B cell (primary cell): ENCODE data around the gene SLC2A14. TPM values are rescaled to one million over a fixed set of nuclear protein-coding genes. Genes with fewer than 3 reads are reported as not detected.

ENCODE experiments used
- ATAC-seq: fragments of 200-7000 bp; cut with Tn5 transposase; one replicate; pipeline ENCODE4 v1.10.0; 2021; ENCODE audit warnings: low read depth, mild to moderate bottlenecking, moderate number of reproducible peaks, moderate library complexity
- CTCF ChIA-PET: fragments of 350-600 bp; sonication (Branson Sonifier 250); formaldehyde crosslinking; loops from one replicate; lab custom pipeline; 2021; ENCODE audit warnings: antibody characterized with exemption, inconsistent platforms; lab: Charles Lee
- POLR2A ChIA-PET: fragments of 350-600 bp; sonication (Branson Sonifier 250); formaldehyde crosslinking; loops from one replicate; lab custom pipeline; 2021; ENCODE audit warnings: antibody characterized with exemption; lab: Charles Lee
- DNase-seq: peaks from one replicate; pipeline ENCODE4 v3.0.0; 2013
- H2AFZ ChIP-seq: 2 replicates; pipeline ENCODE4 v1.6.1; 2012; ENCODE audit warnings: mild to moderate bottlenecking, low read depth, low read length; ENCODE audit not compliant: insufficient read depth, poor library complexity, severe bottlenecking
- H3K27ac ChIP-seq, 2 donors: 1 replicate in 1 of 2; 2 replicates in 1 of 2; pipeline ENCODE4 v1.5.1; 2012 to 2013; ENCODE audit warnings: low read length in 2 of 2, mild to moderate bottlenecking in 2 of 2, moderate library complexity in 1 of 2
- H3K27me3 ChIP-seq, 4 experiments: fragments of 200-600 bp in 1 of 4; sonication (generic) in 1 of 4; replicated peaks in 1 of 4; 1 replicate in 2 of 4; 2 replicates in 2 of 4; pipeline versions ENCODE4 v1.6.1 to v1.7.0; 2013 to 2016; ENCODE audit warnings: low read length in 3 of 4, mild to moderate bottlenecking in 2 of 4, mixed read lengths in 1 of 4, moderate library complexity in 1 of 4; ENCODE audit not compliant: insufficient read depth in 4 of 4, control insufficient read depth in 3 of 4; ENCODE audit errors: control extremely low read depth in 1 of 4
- H3K36me3 ChIP-seq, 2 experiments: replicated peaks in 1 of 2; 1 replicate in 1 of 2; 2 replicates in 1 of 2; pipeline versions ENCODE4 v1.6.1 to v1.7.1; 2013; ENCODE audit warnings: low read length in 1 of 2; ENCODE audit not compliant: insufficient read depth in 2 of 2, control insufficient read depth in 1 of 2; ENCODE audit errors: control extremely low read depth in 1 of 2, extremely low read depth in 1 of 2
- H3K4me1 ChIP-seq, 2 donors: fragments of 200-600 bp in 1 of 2; sonication (generic) in 1 of 2; 1 replicate in 1 of 2; 2 replicates in 1 of 2; pipeline versions ENCODE4 v1.5.1 to v1.6.1; 2013 to 2017; ENCODE audit warnings: low read length in 2 of 2; ENCODE audit not compliant: control insufficient read depth in 2 of 2, insufficient read depth in 2 of 2
- H3K4me2 ChIP-seq: replicated peaks from 2 replicates; pipeline ENCODE3; 2012; ENCODE audit warnings: mild to moderate bottlenecking, low read depth, low read length; ENCODE audit not compliant: poor library complexity, severe bottlenecking
- H3K4me3 ChIP-seq, 5 experiments: fragments of 200-600 bp in 1 of 5; sonication (generic) in 1 of 5; 1 replicate in 3 of 5; 2 replicates in 2 of 5; pipeline versions ENCODE4 v1.5.1 to v1.7.0; 2011 to 2016; ENCODE audit warnings: low read length in 4 of 5, mild to moderate bottlenecking in 4 of 5, low read depth in 2 of 5, control low read depth in 1 of 5, moderate library complexity in 1 of 5; ENCODE audit not compliant: insufficient read depth in 1 of 5; ENCODE audit errors: control extremely low read depth in 1 of 5, extremely low read depth in 1 of 5
- H3K79me2 ChIP-seq: fragments of 200-600 bp; sonication (generic); one replicate; pipeline ENCODE4 v1.6.0; 2016; ENCODE audit warnings: low read length; ENCODE audit not compliant: control insufficient read depth, insufficient read depth
- H3K9ac ChIP-seq: fragments of 200-600 bp; sonication (generic); 2 replicates; pipeline ENCODE4 v1.6.1; 2017; ENCODE audit warnings: mild to moderate bottlenecking, low read length, moderate library complexity
- H3K9me3 ChIP-seq, 3 donors: one replicate each; pipeline versions ENCODE4 v1.6.1 to v1.7.1; 2013; ENCODE audit warnings: low read length in 2 of 3; ENCODE audit not compliant: control insufficient read depth in 2 of 3, insufficient read depth in 1 of 3; ENCODE audit errors: control extremely low read depth in 1 of 3
- H4K20me1 ChIP-seq: 2 replicates; pipeline ENCODE4 v1.6.0; 2012; ENCODE audit warnings: mild to moderate bottlenecking, low read length; ENCODE audit not compliant: insufficient read depth, control insufficient read depth, poor library complexity, severe bottlenecking
- H3K27ac Mint-ChIP-seq: one replicate; pipeline ENCODE4 v1.8.0; 2021; ENCODE audit warnings: mixed read lengths
- H3K27me3 Mint-ChIP-seq: one replicate; pipeline ENCODE4 v1.8.0; 2021; ENCODE audit warnings: mixed read lengths
- H3K4me1 Mint-ChIP-seq: one replicate; pipeline ENCODE4 v1.8.0; 2021; ENCODE audit warnings: mixed read lengths
- H3K4me3 Mint-ChIP-seq: one replicate; pipeline ENCODE4 v1.8.0; 2021; ENCODE audit warnings: mixed read lengths
- H3K9me3 Mint-ChIP-seq: one replicate; pipeline ENCODE4 v1.8.0; 2022; ENCODE audit warnings: mixed read lengths; ENCODE audit not compliant: insufficient read depth
- EZH2 ChIP-seq: IDR thresholded peaks from 2 replicates; pipeline ENCODE4 v1.6.1; 2012; ENCODE audit warnings: borderline replicate concordance, low read depth, mild to moderate bottlenecking, moderate library complexity, low read length; ENCODE audit not compliant: insufficient read depth, poor library complexity, severe bottlenecking
- WGBS: methylation state at CpG from one replicate; pipeline ENCODE4 v1.1.5; 2013; ENCODE audit warnings: missing lambda C conversion rate; ENCODE audit not compliant: insufficient coverage; 5-methylcytosine and 5-hydroxymethylcytosine counted together
- intact Hi-C: fragments of 100-400 bp; cut with micrococcal nuclease; formaldehyde crosslinking; loops from one replicate; pipeline ENCODE4 v1.10.0; 2022
- polyA plus RNA-seq: library from polyadenylated mRNA; depleted of rRNA; stranded (reverse); fragments of >200 nt; gene quantifications from 2 replicates; pipeline ENCODE4 v1.2.3, GENCODE V29; 2012
- total RNA-seq, 2 donors: library from RNA; stranded (reverse); fragments of 120-200 nt in 1 of 2; gene quantifications; 1 replicate in 1 of 2; 2 replicates in 1 of 2; pipeline versions ENCODE4 v1.2.3 to v1.2.4, GENCODE V29; 2013 to 2022
- TF ChIP-seq, protein P1 (sequence below): fragments of 200-600 bp; IDR thresholded peaks from one replicate; pipeline ENCODE4 v1.8.0; 2022; ENCODE audit warnings: antibody characterized with exemption, mild to moderate bottlenecking

Gene SLC2A14
- total and polyA plus RNA-seq, 2 donors (not counting 1 experiment from before 2014, with no cell fraction given), result 2.5 to 4.7 TPM

GRCh38 chr12:7788294-7788660, 84.4 kb downstream of the SLC2A14 start:
- Histone ChIP-seq H3K27ac (no peak overlapping the region), H3K4me1 (no peaks in the 10 kb centered on the region), H3K9ac (no peak overlapping the region), H2AFZ (no peak overlapping the region), H3K79me2 (no peaks in the 10 kb centered on the region), H3K36me3 (no peaks in the 10 kb centered on the region), H4K20me1 (no peaks in the 10 kb centered on the region), H3K9me3 (no peaks in the 10 kb centered on the region), H3K4me2 (no peak overlapping the region), H3K4me3 (no peak overlapping the region), H3K27me3 (no peaks in the 10 kb centered on the region)
- no peak for ATAC-seq
- H3K27me3 Mint-ChIP-seq, result peaks cover 12% of the 10 kb centered on the region
- intact Hi-C loops, result no loop called here
- H3K9me3 Mint-ChIP-seq, result no peaks in the 10 kb centered on the region
- no peaks in the 10 kb centered on the region for H3K4me1 Mint-ChIP-seq
- no CpG with 5 or more reads among the region's 4 CpGs for WGBS
- no peak overlapping the region for H3K27ac Mint-ChIP-seq
- ChIA-PET CTCF (interaction anchor here (2.1 kb wide), 1 partner anchor 18 kb away, joined by 4 read pairs; no protein-coding TSS in a partner anchor), POLR2A (no interaction called here)
- H3K4me3 Mint-ChIP-seq, result no peak overlapping the region
- no peak for DNase-seq
- TF ChIP-seq, protein P1, sequence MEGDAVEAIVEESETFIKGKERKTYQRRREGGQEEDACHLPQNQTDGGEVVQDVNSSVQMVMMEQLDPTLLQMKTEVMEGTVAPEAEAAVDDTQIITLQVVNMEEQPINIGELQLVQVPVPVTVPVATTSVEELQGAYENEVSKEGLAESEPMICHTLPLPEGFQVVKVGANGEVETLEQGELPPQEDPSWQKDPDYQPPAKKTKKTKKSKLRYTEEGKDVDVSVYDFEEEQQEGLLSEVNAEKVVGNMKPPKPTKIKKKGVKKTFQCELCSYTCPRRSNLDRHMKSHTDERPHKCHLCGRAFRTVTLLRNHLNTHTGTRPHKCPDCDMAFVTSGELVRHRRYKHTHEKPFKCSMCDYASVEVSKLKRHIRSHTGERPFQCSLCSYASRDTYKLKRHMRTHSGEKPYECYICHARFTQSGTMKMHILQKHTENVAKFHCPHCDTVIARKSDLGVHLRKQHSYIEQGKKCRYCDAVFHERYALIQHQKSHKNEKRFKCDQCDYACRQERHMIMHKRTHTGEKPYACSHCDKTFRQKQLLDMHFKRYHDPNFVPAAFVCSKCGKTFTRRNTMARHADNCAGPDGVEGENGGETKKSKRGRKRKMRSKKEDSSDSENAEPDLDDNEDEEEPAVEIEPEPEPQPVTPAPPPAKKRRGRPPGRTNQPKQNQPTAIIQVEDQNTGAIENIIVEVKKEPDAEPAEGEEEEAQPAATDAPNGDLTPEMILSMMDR, result no peak
- TF ChIP-seq EZH2, result no peak

DNA sequence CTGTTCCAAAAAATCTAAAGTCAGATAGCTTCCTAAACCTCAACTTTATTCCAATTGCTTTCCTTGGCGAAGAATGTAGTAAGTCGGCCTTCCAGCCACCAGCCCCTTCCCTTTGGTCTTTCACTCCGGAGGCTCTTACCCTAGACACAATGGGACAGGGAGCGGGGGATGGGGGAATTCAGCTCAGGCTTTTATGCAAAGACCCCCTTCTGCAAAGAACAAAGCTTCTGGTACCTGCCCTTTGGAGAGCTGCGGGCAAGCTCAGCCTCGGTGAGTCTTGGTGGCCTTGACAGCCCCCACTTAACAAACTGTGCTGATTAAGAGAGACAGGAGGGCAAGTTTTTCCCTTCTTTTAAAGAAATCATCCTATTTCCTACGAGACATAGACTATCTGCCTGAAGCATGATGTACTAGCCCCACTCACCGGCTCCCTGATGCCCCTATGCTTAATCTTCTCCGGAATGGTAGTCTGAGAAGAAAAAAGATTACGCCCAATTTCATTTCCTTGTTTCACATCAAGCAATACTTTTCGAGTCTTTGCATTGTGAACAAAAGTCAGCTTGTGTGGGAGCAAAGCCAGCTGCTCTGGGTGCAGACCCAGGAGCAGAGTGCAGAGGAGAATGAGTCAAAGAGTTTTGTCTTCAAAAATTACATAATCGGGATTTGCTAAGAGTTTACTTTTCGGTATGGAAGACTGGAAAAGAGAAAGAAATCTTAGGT, 85.0 kb downstream of the SLC2A14 start:
- Mint-ChIP-seq H3K4me3 (no peak overlapping the region), H3K27me3 (peaks cover 12% of the 10 kb centered on the region), H3K27ac (no peak overlapping the region), H3K9me3 (no peaks in the 10 kb centered on the region), H3K4me1 (no peaks in the 10 kb centered on the region)
- no peak overlapping the region for H3K4me3 ChIP-seq
- CTCF ChIA-PET, result interaction anchor here (2.1 kb wide), 1 partner anchor 19 kb away, joined by 4 read pairs; no protein-coding TSS in a partner anchor
- H2AFZ ChIP-seq, result no peak overlapping the region
- TF ChIP-seq, protein P1, result no peak
- TF ChIP-seq EZH2, result no peak
- ATAC-seq (no peak), DNase-seq (no peak)
- H3K4me2 ChIP-seq, result no peak overlapping the region
- 90% methylated on average over 9 of the region's 13 CpGs for WGBS
- H3K27me3 ChIP-seq, result no peaks in the 10 kb centered on the region
- POLR2A ChIA-PET, result no interaction called here
- H3K9me3 ChIP-seq, result no peaks in the 10 kb centered on the region
- no peak overlapping the region for H3K27ac ChIP-seq
- no peaks in the 10 kb centered on the region for H3K36me3 ChIP-seq
- no peak overlapping the region for H3K9ac ChIP-seq
- H4K20me1 ChIP-seq, result no peaks in the 10 kb centered on the region
- no peaks in the 10 kb centered on the region for H3K79me2 ChIP-seq
- no peaks in the 10 kb centered on the region for H3K4me1 ChIP-seq
- intact Hi-C loops, result no loop called here
